Hepatocyte (in vitro differentiated cells): Measurements from ENCODE around the gene TMEM213. TPM values are rescaled to one million over a fixed set of nuclear protein-coding genes. Genes with fewer than 3 reads are reported as not detected.

Source experiments
- DNase-seq: peaks from one replicate; pipeline ENCODE4 v3.0.0-alpha.2; 2016; ENCODE audit warnings: low spot score
- H2AFZ ChIP-seq: fragments of 200-600 bp; sonication (generic); 2 replicates; pipeline ENCODE4 v1.6.0; 2016; ENCODE audit warnings: antibody characterized with exemption, mild to moderate bottlenecking
- H3K27ac ChIP-seq: fragments of 200-600 bp; sonication (generic); 2 replicates; pipeline ENCODE4 v1.5.1; 2016; ENCODE audit warnings: mild to moderate bottlenecking
- H3K27me3 ChIP-seq: fragments of 200-600 bp; sonication (generic); 2 replicates; pipeline ENCODE4 v1.6.1; 2016
- H3K36me3 ChIP-seq: fragments of 200-600 bp; sonication (generic); replicated peaks from 2 replicates; pipeline ENCODE4 v1.5.1; 2016; ENCODE audit warnings: low read depth; ENCODE audit not compliant: insufficient read depth
- H3K4me1 ChIP-seq: fragments of 200-600 bp; sonication (generic); 2 replicates; pipeline ENCODE4 v1.5.1; 2016; ENCODE audit warnings: mild to moderate bottlenecking, moderate library complexity; ENCODE audit not compliant: insufficient read depth
- H3K4me2 ChIP-seq: fragments of 200-600 bp; sonication (generic); 2 replicates; pipeline ENCODE4 v1.6.0; 2016
- H3K4me3 ChIP-seq: fragments of 200-600 bp; sonication (generic); 2 replicates; pipeline ENCODE4 v1.5.1; 2016; ENCODE audit warnings: mild to moderate bottlenecking
- H3K79me2 ChIP-seq: fragments of 200-600 bp; sonication (generic); 2 replicates; pipeline ENCODE4 v1.6.0; 2017; ENCODE audit warnings: mild to moderate bottlenecking
- H3K9me2 ChIP-seq: fragments of 200-600 bp; sonication (generic); replicated peaks from 2 replicates; pipeline ENCODE4 v1.6.0; 2017; ENCODE audit warnings: mild to moderate bottlenecking; ENCODE audit not compliant: insufficient read depth
- H3K9me3 ChIP-seq: fragments of 200-600 bp; sonication (generic); 2 replicates; pipeline ENCODE4 v1.5.1; 2016; ENCODE audit warnings: low read depth, mild to moderate bottlenecking
- H4K20me1 ChIP-seq: fragments of 200-600 bp; sonication (generic); 2 replicates; pipeline ENCODE4 v1.6.0; 2016; ENCODE audit warnings: mild to moderate bottlenecking; ENCODE audit not compliant: insufficient read depth, poor library complexity, severe bottlenecking
- CTCF ChIP-seq: fragments of 200-600 bp; sonication (generic); IDR thresholded peaks from 2 replicates; pipeline ENCODE4 v1.5.1; 2016; ENCODE audit warnings: antibody characterized with exemption, mild to moderate bottlenecking; ENCODE audit not compliant: poor library complexity
- EZH2 ChIP-seq: fragments of 200-600 bp; sonication (generic); IDR thresholded peaks from 2 replicates; pipeline ENCODE4 v1.6.1; 2016; ENCODE audit warnings: antibody characterized with exemption, mild to moderate bottlenecking, borderline replicate concordance
- EZH2phosphoT487 ChIP-seq: fragments of 200-600 bp; sonication (generic); IDR thresholded peaks from one replicate; pipeline ENCODE4 v1.6.1; 2018; ENCODE audit warnings: antibody characterized with exemption, mild to moderate bottlenecking, low read depth, moderate library complexity; ENCODE audit not compliant: unreplicated experiment, severe bottlenecking
- WGBS: methylation state at CpG from one replicate; pipeline ENCODE4 v1.1.6; 2016; ENCODE audit warnings: low lambda C conversion rate; ENCODE audit errors: missing lambda C conversion rate; 5-methylcytosine and 5-hydroxymethylcytosine counted together
- polyA plus RNA-seq: library from polyadenylated mRNA; unstranded; fragments of >200 nt; fragmentation: Nextera tagmentation; extraction: Ambion mirVana; gene quantifications from 2 replicates; pipeline ENCODE4 v1.2.1, GENCODE V29; 2016
- total RNA-seq: library from RNA; depleted of rRNA; stranded (reverse); fragments of >200 nt; gene quantifications from 2 replicates; pipeline ENCODE4 v1.2.3, GENCODE V29; 2014

The TMEM213 gene
- total and polyA plus RNA-seq, 2 experiments from 2014 or later, result 0.03 to 0.93 TPM

GRCh38 chr7:138881579-138882188, 83.9 kb downstream of the TMEM213 start:
- peaks cover 8% of the 10 kb centered on the region for H3K4me1 ChIP-seq
- H4K20me1 ChIP-seq, result no peaks in the 10 kb centered on the region
- H3K36me3 ChIP-seq, result no peaks in the 10 kb centered on the region
- 78% methylated on average over 6 of the region's 6 CpGs for WGBS
- H3K9me3 ChIP-seq, result no peaks in the 10 kb centered on the region
- no peak overlapping the region for H2AFZ ChIP-seq
- no peak for TF ChIP-seq EZH2
- no peak for TF ChIP-seq EZH2phosphoT487
- no peak for TF ChIP-seq CTCF
- no peak overlapping the region for H3K4me3 ChIP-seq
- H3K27me3 ChIP-seq, result no peaks in the 10 kb centered on the region
- H3K9me2 ChIP-seq, result no peaks in the 10 kb centered on the region
- no peak for DNase-seq
- H3K4me2 ChIP-seq, result no peak overlapping the region
- H3K27ac ChIP-seq, result no peak overlapping the region
- H3K79me2 ChIP-seq, result no peaks in the 10 kb centered on the region

DNA sequence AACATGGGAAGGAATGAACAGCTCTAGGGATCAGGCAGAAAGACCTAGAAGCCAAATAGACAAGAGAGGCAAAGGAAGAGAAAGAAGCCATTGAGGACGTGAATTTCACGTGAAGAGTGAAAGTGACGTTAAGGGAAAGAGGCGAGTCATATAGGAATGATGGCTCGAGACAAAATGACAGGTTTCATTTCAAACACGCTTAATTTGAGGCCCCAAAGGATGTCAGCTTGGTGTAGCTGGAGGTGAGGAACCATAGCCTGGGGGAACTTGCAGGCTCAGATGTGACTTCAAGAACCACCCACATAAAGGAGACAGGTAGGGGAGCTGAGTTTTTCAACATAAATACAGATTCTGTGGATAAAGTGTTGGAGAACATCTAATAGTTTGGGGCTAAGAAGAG, 84.5 kb downstream of the TMEM213 start:
- WGBS, result 98% methylated on average over 6 of the region's 6 CpGs

GRCh38 chr7:138885383-138886147, 87.8 kb downstream of the TMEM213 start:
- Histone ChIP-seq H3K36me3 (no peaks in the 10 kb centered on the region), H2AFZ (no peak overlapping the region), H3K4me3 (no peak overlapping the region), H3K27me3 (no peaks in the 10 kb centered on the region), H3K9me3 (no peaks in the 10 kb centered on the region), H3K79me2 (no peaks in the 10 kb centered on the region), H4K20me1 (no peaks in the 10 kb centered on the region), H3K4me1 (peaks cover 9% of the 10 kb centered on the region), H3K4me2 (no peak overlapping the region), H3K27ac (no peak overlapping the region), H3K9me2 (no peaks in the 10 kb centered on the region)
- TF ChIP-seq EZH2phosphoT487 (no peak), CTCF (no peak), EZH2 (no peak)
- no peak for DNase-seq
- 93% methylated on average over 13 of the region's 13 CpGs for WGBS

More for the DNA sequence above, 84.5 kb downstream of the TMEM213 start:
- no peaks in the 10 kb centered on the region for H3K79me2 ChIP-seq
- H3K4me1 ChIP-seq, result peaks cover 8% of the 10 kb centered on the region
- no peaks in the 10 kb centered on the region for H3K9me2 ChIP-seq
- H3K27me3 ChIP-seq, result no peaks in the 10 kb centered on the region
- H3K9me3 ChIP-seq, result no peaks in the 10 kb centered on the region
- no peak overlapping the region for H3K4me2 ChIP-seq
- no peak overlapping the region for H3K4me3 ChIP-seq
- H4K20me1 ChIP-seq, result no peaks in the 10 kb centered on the region
- DNase-seq, result no peak
- H3K27ac ChIP-seq, result no peak overlapping the region
- no peak for TF ChIP-seq CTCF
- TF ChIP-seq EZH2phosphoT487, result no peak
- no peak for TF ChIP-seq EZH2
- no peaks in the 10 kb centered on the region for H3K36me3 ChIP-seq
- H2AFZ ChIP-seq, result no peak overlapping the region
